ENCODE measurements around the gene DGLUCY. TPM values are rescaled to one million over a fixed set of nuclear protein-coding genes. Genes with fewer than 3 reads are reported as not detected.

DGLUCY gene
- total RNA-seq, 2 donors from 2014 or later, result 50.1 to 85.6 TPM

DNA sequence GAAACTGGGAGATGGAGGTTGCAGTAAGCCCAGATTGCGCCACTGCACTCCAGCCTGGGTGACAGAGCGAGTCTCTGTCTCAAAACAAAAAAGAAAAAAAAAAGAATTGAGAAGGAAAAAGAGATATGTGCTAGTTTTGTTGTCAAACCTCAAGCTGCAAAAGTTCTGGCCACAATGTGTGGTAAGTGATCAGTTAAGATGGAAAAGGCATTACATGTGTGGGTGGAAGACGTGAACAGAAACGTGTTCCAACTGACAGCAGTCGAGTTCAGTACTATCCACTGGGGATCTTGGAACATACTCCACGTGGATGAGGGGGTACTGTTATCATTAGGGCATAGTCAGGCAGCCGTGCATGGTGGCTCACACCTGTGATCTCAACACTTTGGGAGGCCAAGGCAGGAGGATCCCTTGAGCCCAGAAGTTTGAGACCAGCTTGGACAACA, 113.3 kb downstream of the DGLUCY start:
- Mint-ChIP-seq H3K27ac (peak overlapping the region; percentile 85 to 97), H3K9me3 (peaks cover 9 to 12% of the 10 kb centered on the region in 2 donors), H3K36me3 (peaks cover 22 to 66% of the 10 kb centered on the region in 2 donors)
- ATAC-seq (peak; percentile 0 to 7), DNase-seq (ENCODE audit: low spot score in 2 of 2) (no peak)

DNA sequence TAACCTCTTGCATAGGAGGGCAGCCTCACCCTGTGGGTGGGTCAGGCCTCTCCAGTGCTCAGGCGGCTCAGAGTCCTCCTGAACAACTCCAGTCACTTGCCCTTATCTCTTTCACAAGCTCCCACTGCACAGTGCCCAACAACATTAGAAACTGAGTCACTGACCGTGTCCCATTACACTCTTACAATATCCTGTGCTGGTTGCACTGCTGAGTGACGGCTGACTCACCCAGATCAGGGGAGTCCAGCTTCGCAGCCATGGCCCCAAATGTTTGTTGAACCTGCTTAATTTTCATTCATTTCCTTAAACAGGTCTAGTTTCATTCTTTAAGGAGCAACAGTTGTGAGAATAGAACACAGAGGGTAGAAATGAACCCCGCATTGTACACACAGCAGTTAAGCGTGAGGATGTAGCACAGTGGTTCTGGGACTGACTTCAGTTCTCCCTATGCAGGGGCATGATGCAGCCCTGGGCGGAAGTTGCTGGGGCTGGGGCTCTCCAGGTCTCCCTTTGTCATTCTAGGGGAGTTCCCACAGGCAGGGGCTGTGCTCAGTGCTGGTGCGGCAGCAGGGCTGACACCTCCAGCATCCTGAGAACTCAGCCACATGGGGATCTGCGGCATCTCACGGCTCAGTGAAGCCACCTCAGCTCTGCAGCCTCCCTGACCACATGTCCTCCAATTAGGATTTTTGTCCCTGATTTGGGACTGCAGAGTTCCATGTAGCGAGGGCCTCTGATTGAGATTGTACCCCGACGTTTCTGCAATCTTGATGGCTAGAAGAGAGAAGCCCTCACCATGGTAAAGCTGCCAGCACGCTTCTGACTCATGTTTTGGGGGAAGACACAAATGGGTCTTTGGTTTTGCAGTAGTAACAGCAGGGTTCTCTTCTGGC, 114.5 kb downstream of the DGLUCY start:
- Mint-ChIP-seq H3K27ac (peak overlapping the region; percentile 85 to 98), H3K36me3 (peaks cover 24 to 60% of the 10 kb centered on the region in 2 donors), H3K9me3 (peaks cover 3 to 6% of the 10 kb centered on the region in 2 donors)
- ATAC-seq (peak; percentile 80 to 87), DNase-seq (ENCODE audit: low spot score in 2 of 2) (peak; percentile 79 to 90)

- Mint-ChIP-seq H3K9me3 (peaks cover 0 to 4% of the 10 kb centered on the region in 2 donors), H3K36me3 (peaks cover 21 to 55% of the 10 kb centered on the region in 2 donors), H3K27ac (peak overlapping the region; percentile 85 to 98)
- DNase-seq (ENCODE audit: low spot score in 2 of 2) (no peak), ATAC-seq (no peak)
Observed at GRCh38 chr14:91229005-91229382, 115.1 kb downstream of the DGLUCY start.

DNA sequence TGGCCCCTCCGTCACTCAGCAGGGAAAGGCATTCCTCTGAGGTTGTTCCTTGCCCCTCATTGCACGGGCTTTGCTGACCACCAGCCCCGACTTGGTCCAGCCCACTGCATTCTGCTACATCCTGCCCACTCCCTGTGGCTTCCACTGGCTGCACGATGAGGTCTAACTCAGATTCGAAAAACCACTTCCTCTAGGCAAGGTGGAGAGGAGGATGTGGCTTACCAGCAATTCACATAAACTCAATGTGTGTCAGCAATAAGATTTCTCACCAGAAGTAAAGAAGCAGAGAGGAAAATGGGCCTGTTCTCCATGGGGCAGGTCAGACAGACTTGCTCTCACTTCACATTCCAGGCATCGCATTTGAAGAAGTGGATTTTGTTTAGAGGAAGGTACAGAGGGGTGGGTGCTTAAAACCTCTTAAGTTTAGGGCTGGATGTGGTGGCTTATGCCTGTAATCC, 115.9 kb downstream of the DGLUCY start:
- Mint-ChIP-seq H3K27ac (peak overlapping the region; percentile 85 to 98), H3K36me3 (peaks cover 29 to 58% of the 10 kb centered on the region in 2 donors), H3K9me3 (peaks cover 4% of the 10 kb centered on the region in 2 donors)
- DNase-seq (ENCODE audit: low spot score in 2 of 2) (peak; percentile 63 to 78), ATAC-seq (peak; percentile 40 to 41)

DNA sequence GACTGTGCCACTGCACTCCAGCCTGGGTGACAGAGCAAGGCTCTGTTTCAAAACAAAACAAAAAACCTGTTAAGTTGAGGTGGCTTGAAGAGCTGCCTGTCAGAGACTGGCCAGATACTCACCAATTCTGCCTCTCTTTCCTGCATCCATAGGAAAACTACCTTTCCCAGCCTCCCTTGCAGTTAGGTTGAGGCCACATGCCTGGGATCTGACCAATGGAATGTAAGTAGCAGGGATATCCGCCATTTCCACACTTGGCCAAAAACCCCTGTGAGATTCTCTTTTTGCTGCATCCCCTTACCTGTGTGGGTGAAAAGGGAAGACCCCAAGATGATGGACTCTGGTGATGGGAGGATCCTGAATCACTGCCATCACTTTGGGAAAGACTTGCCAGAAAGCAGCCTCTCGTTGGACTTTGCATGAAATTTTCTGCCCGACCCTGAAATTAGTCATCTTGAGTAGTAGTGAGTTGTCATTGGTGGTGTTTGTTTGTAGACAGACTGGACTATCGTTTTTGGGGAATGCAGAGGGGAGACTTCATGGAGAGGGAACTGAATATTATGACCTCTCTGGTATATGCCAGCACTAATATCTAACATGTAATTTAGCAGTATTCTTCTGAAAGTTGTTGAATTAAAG, 116.6 kb downstream of the DGLUCY start:
- peaks cover 4% of the 10 kb centered on the region in 2 donors for H3K9me3 Mint-ChIP-seq
- peaks cover 29 to 52% of the 10 kb centered on the region in 2 donors for H3K36me3 Mint-ChIP-seq
- ATAC-seq, result no peak
- no peak for DNase-seq (ENCODE audit: low spot score in 2 of 2)
- H3K27ac Mint-ChIP-seq, result peak overlapping the region; percentile 85 to 98

DNA sequence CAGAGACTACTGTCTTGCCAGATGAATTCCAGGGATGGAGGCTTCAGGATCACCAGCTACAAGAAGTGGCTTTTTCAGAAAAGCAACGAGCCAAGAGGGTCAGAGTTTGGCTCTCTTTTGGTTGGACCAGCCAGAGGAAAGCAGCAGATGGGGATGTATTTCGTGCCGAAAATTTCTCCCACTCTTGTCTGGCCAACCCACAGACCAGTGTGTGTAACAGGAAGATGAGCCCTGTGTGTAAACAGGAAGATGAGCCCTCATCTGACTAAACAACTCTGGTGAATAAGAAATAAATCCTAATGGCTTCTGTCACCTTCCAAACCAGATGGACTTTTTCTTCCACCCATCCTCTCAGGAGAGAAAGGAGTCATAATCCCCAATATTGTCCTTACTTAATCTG, 117.6 kb downstream of the DGLUCY start:
- peaks cover 4% of the 10 kb centered on the region in 2 donors for H3K9me3 Mint-ChIP-seq
- ATAC-seq, result no peak
- peak overlapping the region; percentile 15 to 85 for H3K27ac Mint-ChIP-seq
- H3K36me3 Mint-ChIP-seq, result peaks cover 29 to 43% of the 10 kb centered on the region in 2 donors
- DNase-seq (ENCODE audit: low spot score in 2 of 2), result no peak

DNA sequence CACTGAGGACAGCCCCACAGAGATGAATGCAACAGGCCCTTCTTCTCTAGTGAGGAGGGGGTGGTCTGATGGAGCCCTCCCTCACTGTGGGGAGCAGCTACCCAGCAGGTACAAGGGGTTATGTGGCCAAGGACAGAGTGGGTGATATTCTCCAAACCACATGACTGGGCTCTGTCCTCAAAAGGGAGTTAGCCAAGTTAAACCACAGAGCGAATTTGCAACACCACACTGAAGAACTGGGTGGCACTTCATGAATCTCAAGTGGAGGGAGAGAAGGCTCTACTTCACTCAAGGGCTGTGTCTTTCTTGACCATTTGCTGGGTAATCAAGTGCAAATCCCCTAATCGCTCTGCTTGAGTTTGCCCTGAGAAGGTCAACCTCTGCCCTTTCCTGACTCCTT, 118.2 kb downstream of the DGLUCY start:
- Mint-ChIP-seq H3K27ac (peak overlapping the region in 1 of 2 donors; percentile 66), H3K36me3 (peaks cover 29 to 39% of the 10 kb centered on the region in 2 donors), H3K9me3 (peaks cover 4% of the 10 kb centered on the region in 2 donors)
- DNase-seq (ENCODE audit: low spot score in 2 of 2), result no peak
- no peak for ATAC-seq

DNA sequence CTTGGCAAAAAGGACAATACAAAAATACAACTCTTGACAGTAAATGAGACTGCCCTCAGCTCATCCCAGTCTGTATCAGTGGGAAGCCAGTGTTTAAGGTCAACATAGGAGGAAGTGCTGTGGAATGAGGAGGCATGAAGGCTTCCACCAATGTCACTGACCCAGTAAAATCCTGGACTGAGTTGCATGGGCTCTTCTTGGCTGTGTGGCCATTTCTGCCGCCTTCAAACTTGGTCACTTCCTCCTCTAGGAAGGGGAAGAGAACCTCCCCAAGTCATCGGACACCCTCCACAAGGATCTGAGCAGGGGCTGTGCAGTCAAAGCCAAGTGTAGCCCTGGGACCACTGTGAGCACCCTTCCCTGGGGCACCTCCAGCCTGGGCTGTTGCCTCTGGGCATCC, 118.7 kb downstream of the DGLUCY start:
- ATAC-seq (no peak), DNase-seq (ENCODE audit: low spot score in 2 of 2) (no peak)
- H3K27ac Mint-ChIP-seq, result peak overlapping the region in 1 of 2 donors; percentile 66
- peaks cover 29 to 39% of the 10 kb centered on the region in 2 donors for H3K36me3 Mint-ChIP-seq
- peaks cover 4% of the 10 kb centered on the region in 2 donors for H3K9me3 Mint-ChIP-seq

DNA sequence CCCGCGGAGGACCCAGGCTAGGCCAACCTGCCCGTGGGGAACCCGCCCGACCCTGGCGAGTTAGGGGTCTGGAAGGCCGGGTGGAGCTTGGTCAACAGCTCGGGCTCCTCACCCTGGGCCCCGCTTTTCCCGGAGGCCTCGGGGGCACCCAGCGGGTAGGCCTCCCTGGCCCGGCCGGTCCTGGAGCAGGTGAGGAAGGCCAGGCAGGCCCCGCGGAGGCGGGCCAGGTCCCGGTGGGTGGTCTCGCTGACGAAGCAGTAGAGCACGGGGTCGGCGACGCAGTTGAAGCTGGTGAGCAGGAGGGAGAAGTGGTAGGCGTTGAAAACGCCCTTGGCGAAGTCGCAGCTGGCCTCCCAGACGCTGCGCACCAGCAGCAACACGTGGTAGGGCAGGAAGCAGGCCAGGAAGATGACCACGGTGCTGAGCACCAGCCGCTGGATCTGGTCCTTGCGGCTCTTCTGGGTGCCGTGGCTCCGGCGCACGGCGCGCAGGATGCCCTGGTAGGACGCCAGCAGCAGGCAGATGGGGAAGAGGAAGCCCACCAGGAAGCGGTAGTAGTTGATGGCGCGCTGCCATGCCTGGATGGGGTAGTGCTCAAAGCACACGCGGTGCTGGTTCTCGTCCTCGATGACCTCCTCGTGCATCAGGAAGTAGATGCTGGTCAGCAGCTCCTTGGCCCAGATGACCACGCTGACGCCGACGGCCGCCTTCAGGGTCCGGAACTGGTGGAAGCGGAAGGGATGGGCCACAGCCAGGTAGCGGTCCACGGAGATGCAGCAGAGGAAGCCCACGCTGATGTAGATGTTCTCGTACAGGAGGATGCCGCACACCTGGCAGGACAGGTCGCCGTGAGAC, 120.3 kb downstream of the DGLUCY start:
- DNase-seq (ENCODE audit: low spot score in 2 of 2) (no peak), ATAC-seq (no peak)
- H3K9me3 Mint-ChIP-seq, result peaks cover 4% of the 10 kb centered on the region in 2 donors
- H3K27ac Mint-ChIP-seq, result no peak overlapping the region
- peaks cover 37 to 48% of the 10 kb centered on the region in 2 donors for H3K36me3 Mint-ChIP-seq

DNA sequence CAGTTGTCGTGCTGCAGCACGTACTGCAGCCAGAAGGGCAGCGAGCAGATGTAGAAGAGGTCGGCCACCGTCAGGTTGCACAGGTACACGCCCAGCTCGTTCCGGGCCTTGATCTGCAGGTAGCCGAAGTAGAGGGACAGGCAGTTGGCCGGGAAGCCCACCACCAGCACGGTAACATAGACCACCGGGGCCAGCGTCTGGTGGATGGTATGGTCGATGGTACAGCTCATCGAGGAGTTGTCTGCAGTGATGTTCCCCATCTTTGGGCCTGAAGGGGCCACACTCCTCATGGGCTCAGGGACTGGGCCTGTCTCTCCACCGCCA, 120.9 kb downstream of the DGLUCY start:
- DNase-seq (ENCODE audit: low spot score in 2 of 2) (peak in 1 of 2 donors; percentile 51), ATAC-seq (no peak)
- Mint-ChIP-seq H3K9me3 (peaks cover 4% of the 10 kb centered on the region in 2 donors), H3K36me3 (peaks cover 42 to 54% of the 10 kb centered on the region in 2 donors), H3K27ac (no peak overlapping the region)

GRCh38 chr14:91235841-91236240, 122.0 kb downstream of the DGLUCY start:
- Mint-ChIP-seq H3K36me3 (peaks cover 37 to 47% of the 10 kb centered on the region in 2 donors), H3K9me3 (peaks cover under 1 to 4% of the 10 kb centered on the region in 2 donors), H3K27ac (no peak overlapping the region)
- DNase-seq (ENCODE audit: low spot score in 2 of 2) (no peak), ATAC-seq (no peak)

GRCh38 chr14:91237219-91237618, 123.3 kb downstream of the DGLUCY start:
- H3K27ac Mint-ChIP-seq, result no peak overlapping the region
- ATAC-seq (no peak), DNase-seq (ENCODE audit: low spot score in 2 of 2) (no peak)
- H3K36me3 Mint-ChIP-seq, result peaks cover 36 to 46% of the 10 kb centered on the region in 2 donors
- H3K9me3 Mint-ChIP-seq, result peaks cover 4 to 5% of the 10 kb centered on the region in 2 donors

- Mint-ChIP-seq H3K9me3 (peaks cover 4 to 5% of the 10 kb centered on the region in 2 donors), H3K27ac (peak overlapping the region in 1 of 2 donors; percentile 3), H3K36me3 (peaks cover 38 to 50% of the 10 kb centered on the region in 2 donors)
- DNase-seq (ENCODE audit: low spot score in 2 of 2), result no peak
- no peak for ATAC-seq
Observed at GRCh38 chr14:91238085-91238484, 124.2 kb downstream of the DGLUCY start.

DNA sequence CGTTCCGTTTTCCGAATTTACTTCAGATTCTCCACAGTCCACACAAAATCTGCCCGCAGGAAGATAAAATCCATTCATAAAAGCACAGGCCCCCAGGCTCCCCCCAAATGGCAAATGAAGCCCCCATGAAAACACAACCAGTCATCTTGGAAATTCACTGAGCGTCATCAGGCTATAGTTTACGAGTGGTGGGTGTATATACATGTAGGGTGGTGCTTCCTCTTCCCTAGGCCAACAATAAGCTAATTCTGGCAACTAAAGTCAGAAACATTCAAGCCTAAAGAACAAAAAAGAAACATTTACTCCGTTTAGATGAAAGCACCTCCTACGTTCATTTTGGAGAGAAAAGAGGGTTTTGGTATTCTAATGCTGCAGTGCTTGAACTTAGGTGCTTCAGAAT, 124.8 kb downstream of the DGLUCY start:
- peaks cover 40 to 54% of the 10 kb centered on the region in 2 donors for H3K36me3 Mint-ChIP-seq

GRCh38 chr14:91241863-91242262, 128.0 kb downstream of the DGLUCY start:
- ATAC-seq (no peak), DNase-seq (ENCODE audit: low spot score in 2 of 2) (no peak)
- Mint-ChIP-seq H3K36me3 (peaks cover 43 to 56% of the 10 kb centered on the region in 2 donors), H3K9me3 (peaks cover 0 to 5% of the 10 kb centered on the region in 2 donors), H3K27ac (peak overlapping the region; percentile 99)

More for the DNA sequence above, 124.8 kb downstream of the DGLUCY start:
- no peak for ATAC-seq
- peak overlapping the region; percentile 3 to 34 for H3K27ac Mint-ChIP-seq
- no peak for DNase-seq (ENCODE audit: low spot score in 2 of 2)
- H3K9me3 Mint-ChIP-seq, result peaks cover 4 to 5% of the 10 kb centered on the region in 2 donors

DNA sequence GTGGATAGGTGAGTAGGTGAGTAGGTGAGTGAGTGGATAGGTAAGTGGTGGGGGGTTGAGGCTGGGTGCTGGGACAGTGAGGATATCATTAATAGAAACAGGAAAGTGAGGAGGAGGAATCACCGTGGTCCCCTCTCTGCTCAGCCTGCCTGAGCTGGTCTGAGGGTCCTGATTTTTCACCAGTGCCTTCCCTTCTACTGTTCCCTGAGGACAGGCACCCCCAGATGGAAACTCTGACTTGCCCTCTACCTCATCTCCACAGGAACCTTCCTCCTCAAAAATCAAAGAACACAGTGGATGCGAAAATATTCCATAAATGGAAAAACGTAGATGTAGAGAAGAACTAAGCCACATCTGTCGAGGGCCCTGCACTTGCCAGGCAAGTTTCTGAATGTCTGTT, 128.8 kb downstream of the DGLUCY start:
- peak overlapping the region; percentile 99 for H3K27ac Mint-ChIP-seq
- DNase-seq (ENCODE audit: low spot score in 2 of 2) (peak in 1 of 2 donors; percentile 53), ATAC-seq (no peak)
- H3K9me3 Mint-ChIP-seq, result peaks cover 5 to 9% of the 10 kb centered on the region in 2 donors
- H3K36me3 Mint-ChIP-seq, result peaks cover 49 to 64% of the 10 kb centered on the region in 2 donors

Data from activated naive CD4-positive, alpha-beta T cell treated with anti-CD3 and anti-CD28 coated beads, Interleukin-2, amount 50 U/mL, for 72 hours (primary cell).